Kidney (tissue), 14 donors: ENCODE measurements around the gene CCDC88C. TPM values are rescaled to one million over a fixed set of nuclear protein-coding genes. Genes with fewer than 3 reads are reported as not detected.

Experiments used
- DNase-seq, 5 donors: peaks; one replicate each; pipeline ENCODE4 v3.0.0-alpha.2; 2013 to 2020
- FAIRE-seq: peaks from 2 replicates; lab custom pipeline; 2012; peaks lifted over from hg19 to GRCh38; lab: Jason Lieb, UNC
- H3K27ac ChIP-seq, 2 donors: one replicate each; pipeline ENCODE4 v1.7.0; 2013; ENCODE audit warnings: low read depth in 2 of 2, low read length in 2 of 2, inconsistent platforms in 1 of 2
- H3K27me3 ChIP-seq: one replicate; pipeline ENCODE4 v1.7.1; 2013; ENCODE audit warnings: low read length, inconsistent platforms; ENCODE audit not compliant: control insufficient read depth, insufficient read depth
- H3K36me3 ChIP-seq, 3 donors: one replicate each; pipeline versions ENCODE4 v1.7.0 to v1.7.1; 2013; ENCODE audit warnings: low read length in 3 of 3, control low read depth in 1 of 3, inconsistent platforms in 1 of 3; ENCODE audit not compliant: insufficient read depth in 3 of 3, control insufficient read depth in 2 of 3
- H3K4me1 ChIP-seq, 3 donors: one replicate each; pipeline versions ENCODE4 v1.7.0 to v1.7.1; 2013; ENCODE audit warnings: low read length in 3 of 3, inconsistent platforms in 1 of 3, low read depth in 1 of 3; ENCODE audit not compliant: control insufficient read depth in 2 of 3, insufficient read depth in 2 of 3
- H3K4me3 ChIP-seq, 3 donors: one replicate each; pipeline versions ENCODE4 v1.7.0 to v1.8.1; 2013; ENCODE audit warnings: low read length in 3 of 3, control low read depth in 1 of 3, inconsistent platforms in 1 of 3
- H3K9ac ChIP-seq, 3 donors: one replicate each; pipeline versions ENCODE4 v1.7.0 to v1.7.1; 2013; ENCODE audit warnings: low read length in 3 of 3, control low read depth in 1 of 3, inconsistent platforms in 1 of 3
- H3K9me3 ChIP-seq, 3 donors: one replicate each; pipeline versions ENCODE4 v1.7.0 to v1.7.1; 2013; ENCODE audit warnings: low read length in 3 of 3, control low read depth in 1 of 3, inconsistent platforms in 1 of 3; ENCODE audit not compliant: control insufficient read depth in 2 of 3, insufficient read depth in 1 of 3
- intact Hi-C: fragments of 100-400 bp; cut with DNase I; formaldehyde crosslinking; loops from one replicate; pipeline ENCODE4 v1.11.1; 2022
- polyA plus RNA-seq: library from polyadenylated mRNA; stranded (reverse); fragments of 350-450 nt; fragmentation: Illumina TruSeq; extraction: RNeasy Lipid Tissue Mini Kit (QIAGEN cat#74804); gene quantifications from one replicate; pipeline ENCODE4 v1.2.3, GENCODE V29; 2014; ENCODE audit warnings: low read depth, low replicate concordance; ENCODE audit not compliant: insufficient read depth
- total RNA-seq: library from RNA; stranded (reverse); fragmentation: NEBNext Ultra II Directional; extraction: Animal tissue kit (Norgen Biotek cat#: 25700); gene quantifications from one replicate; pipeline ENCODE4 v1.2.1, GENCODE V29; 2021
- TF ChIP-seq, protein P1 (sequence below): IDR thresholded peaks from 3 replicates; pipeline ENCODE4 v1.5.1; 2012; ENCODE audit warnings: mild to moderate bottlenecking, moderate library complexity, borderline replicate concordance; ENCODE audit not compliant: insufficient read depth; ENCODE audit errors: extremely low read depth
- donor health status: control.
- donor health status: control.
- donor health status: control.
- donor health status: control.
- donor health status: control.
- donor health status: DM: yes; HTN: yes; CAD: no.
- donor health status: Normal renal cell carcinoma (clear cell type).

CCDC88C gene
- total and polyA plus RNA-seq, 2 donors from 2014 or later, result 6.6 to 32.8 TPM

- no peak for FAIRE-seq
- TF ChIP-seq, protein P1, sequence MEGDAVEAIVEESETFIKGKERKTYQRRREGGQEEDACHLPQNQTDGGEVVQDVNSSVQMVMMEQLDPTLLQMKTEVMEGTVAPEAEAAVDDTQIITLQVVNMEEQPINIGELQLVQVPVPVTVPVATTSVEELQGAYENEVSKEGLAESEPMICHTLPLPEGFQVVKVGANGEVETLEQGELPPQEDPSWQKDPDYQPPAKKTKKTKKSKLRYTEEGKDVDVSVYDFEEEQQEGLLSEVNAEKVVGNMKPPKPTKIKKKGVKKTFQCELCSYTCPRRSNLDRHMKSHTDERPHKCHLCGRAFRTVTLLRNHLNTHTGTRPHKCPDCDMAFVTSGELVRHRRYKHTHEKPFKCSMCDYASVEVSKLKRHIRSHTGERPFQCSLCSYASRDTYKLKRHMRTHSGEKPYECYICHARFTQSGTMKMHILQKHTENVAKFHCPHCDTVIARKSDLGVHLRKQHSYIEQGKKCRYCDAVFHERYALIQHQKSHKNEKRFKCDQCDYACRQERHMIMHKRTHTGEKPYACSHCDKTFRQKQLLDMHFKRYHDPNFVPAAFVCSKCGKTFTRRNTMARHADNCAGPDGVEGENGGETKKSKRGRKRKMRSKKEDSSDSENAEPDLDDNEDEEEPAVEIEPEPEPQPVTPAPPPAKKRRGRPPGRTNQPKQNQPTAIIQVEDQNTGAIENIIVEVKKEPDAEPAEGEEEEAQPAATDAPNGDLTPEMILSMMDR, result no peak
- H3K4me3 ChIP-seq, result no peak overlapping the region
- no peaks in the 10 kb centered on the region for H3K36me3 ChIP-seq
- intact Hi-C loops, result no loop called here
- H3K27me3 ChIP-seq, result no peaks in the 10 kb centered on the region
- DNase-seq, result no peak
- no peaks in the 10 kb centered on the region for H3K9me3 ChIP-seq
- no peak overlapping the region for H3K27ac ChIP-seq
- H3K4me1 ChIP-seq, result peaks cover 0 to 17% (median 9%) of the 10 kb centered on the region in 3 donors
- no peak overlapping the region for H3K9ac ChIP-seq
Observed at GRCh38 chr14:91368776-91369416, 48.7 kb downstream of the CCDC88C start.

- intact Hi-C loops, result no loop called here
- Histone ChIP-seq H3K27me3 (no peaks in the 10 kb centered on the region), H3K9me3 (no peaks in the 10 kb centered on the region), H3K4me1 (peaks cover 0 to 5% (median 0%) of the 10 kb centered on the region in 3 donors), H3K4me3 (no peak overlapping the region), H3K36me3 (no peaks in the 10 kb centered on the region), H3K9ac (no peak overlapping the region), H3K27ac (no peak overlapping the region)
- DNase-seq (no peak), FAIRE-seq (no peak)
- TF ChIP-seq, protein P1, result no peak
Observed at GRCh38 chr14:91367173-91368171, 50.1 kb downstream of the CCDC88C start.

DNA sequence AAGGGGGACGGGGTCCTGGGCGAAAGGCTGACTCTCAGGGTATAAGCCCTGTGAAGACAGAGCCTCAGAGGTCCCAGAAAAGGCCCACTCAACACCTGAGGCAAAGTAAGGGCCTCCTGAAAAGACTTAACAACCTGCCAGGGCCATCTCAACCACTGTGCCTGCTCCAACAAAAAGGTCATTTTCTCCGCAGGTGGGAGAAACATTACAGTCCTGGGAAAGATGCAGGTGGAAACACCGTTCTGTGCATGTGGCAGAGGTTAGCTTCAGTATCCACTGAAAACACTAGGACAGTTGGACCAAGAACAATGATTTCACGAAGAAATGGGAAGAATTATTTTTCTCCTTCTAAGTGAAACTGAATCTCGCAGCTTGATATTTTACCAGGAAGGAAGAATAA, 50.9 kb downstream of the CCDC88C start:
- Histone ChIP-seq H3K4me3 (no peak overlapping the region), H3K9ac (no peak overlapping the region), H3K36me3 (no peaks in the 10 kb centered on the region), H3K27ac (peak overlapping the region in 1 of 2 donors; percentile 43), H3K27me3 (no peaks in the 10 kb centered on the region), H3K4me1 (peaks cover 0 to 7% (median 0%) of the 10 kb centered on the region in 3 donors), H3K9me3 (no peaks in the 10 kb centered on the region)
- DNase-seq, result no peak
- intact Hi-C loops, result no loop called here
- TF ChIP-seq, protein P1, result no peak
- FAIRE-seq, result no peak
